ENCODE results near the gene DCANP1. TPM values are rescaled to one million over a fixed set of nuclear protein-coding genes. Genes with fewer than 3 reads are reported as not detected.

Gene DCANP1
- total and polyA plus RNA-seq, 10 of the 15 experiments (the other 5 are each of a cell fraction or from before 2014, with no cell fraction given), result 0.01 TPM; not detected in 9

DNA sequence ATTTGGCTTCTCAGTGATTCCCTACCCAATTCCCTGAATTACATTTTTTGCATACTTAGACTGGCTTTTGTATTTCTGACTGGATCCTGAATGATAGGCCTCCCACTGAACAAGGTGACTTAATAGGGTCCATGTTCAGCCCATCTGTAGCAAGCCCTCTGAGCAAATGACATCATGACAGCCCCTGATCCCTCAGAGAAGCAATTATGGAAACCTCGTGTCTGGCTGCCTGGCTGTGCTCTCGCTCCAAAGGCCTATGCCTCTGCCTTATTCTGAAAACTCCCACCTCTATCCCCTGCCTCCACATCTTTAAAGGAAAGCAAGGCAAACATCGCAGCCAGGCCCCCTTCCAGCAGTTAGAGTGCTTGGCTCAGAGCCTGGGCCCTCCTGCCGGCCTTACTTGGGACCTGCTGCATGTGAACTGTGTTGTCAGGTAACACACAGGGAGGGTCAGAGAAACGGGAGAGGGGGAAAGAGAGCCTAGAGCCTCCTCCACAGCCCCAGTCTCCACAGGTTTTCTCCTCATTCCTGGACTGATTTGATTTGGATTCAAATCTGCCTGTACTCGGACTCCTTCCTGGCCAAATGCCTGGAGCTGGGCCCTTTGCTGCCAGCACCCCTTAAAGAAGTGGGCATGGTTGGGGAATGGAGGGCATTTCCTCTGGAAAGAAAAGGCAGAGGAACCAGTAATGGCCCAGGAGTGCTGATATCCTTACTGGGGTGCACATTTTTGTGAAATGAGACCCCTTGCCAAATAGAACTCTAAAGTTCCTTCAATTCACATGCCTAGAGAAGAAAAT, 3.8 kb downstream of the DCANP1 start (continued):
- TF ChIP-seq KAT2A (conservative IDR thresholded peaks at IDR 0.05; ENCODE audit: control insufficient read depth, low read depth, low read length), result no peak
- no peak for TF ChIP-seq BMI1 (IDR thresholded peaks at IDR 0.05; ENCODE audit: borderline replicate concordance)

DNA sequence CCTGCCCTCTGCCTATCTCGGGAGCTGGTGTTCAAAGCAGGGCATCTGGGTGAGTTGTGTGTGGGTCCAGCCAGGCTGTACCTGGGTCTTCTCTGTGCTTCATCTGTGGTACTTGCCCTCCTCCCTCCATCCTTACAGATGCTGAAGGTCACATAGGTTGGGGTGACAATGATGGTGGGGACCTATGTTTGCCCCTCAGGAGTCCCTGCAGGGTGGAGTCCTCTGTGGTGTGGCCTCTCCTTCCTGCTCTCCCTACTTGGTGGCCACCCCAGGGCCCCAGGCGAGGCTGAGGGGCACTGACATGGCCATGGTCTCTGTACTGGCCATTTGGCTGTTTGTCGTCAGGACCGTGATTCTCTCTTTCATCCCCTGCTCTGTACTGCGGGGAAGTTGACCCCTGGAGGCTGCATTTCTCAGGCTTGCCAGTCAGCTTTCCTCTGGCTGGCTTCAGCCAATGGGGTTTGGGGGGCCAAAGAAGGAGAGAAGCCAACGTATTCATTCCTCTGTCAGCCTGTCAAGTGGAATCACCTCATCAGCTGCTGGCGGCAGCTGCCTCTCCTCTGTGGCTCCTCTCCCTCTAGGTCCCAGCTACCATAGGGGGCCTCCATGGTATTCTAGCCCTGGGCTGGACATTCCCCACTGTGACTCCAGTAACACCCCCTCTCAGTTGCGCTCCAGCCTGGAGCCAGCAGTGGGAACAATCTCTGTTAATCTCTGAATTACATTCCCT, 4.6 kb downstream of the DCANP1 start:
- Histone ChIP-seq H4K20me1 (ENCODE audit: control insufficient read depth, insufficient read depth) (no peaks in the 10 kb centered on the region), H3K4me3 (no peak overlapping the region), H3K9ac (ENCODE audit: control insufficient read depth, insufficient read depth, low read length) (no peak overlapping the region), H3K27me3 (replicated peaks in 1 of 2; ENCODE audit: control insufficient read depth in 2 of 2, insufficient read depth in 2 of 2, low read length in 1 of 2) (0 out of 4 replicates have a peak, but pooled peaks cover 0 to 1% of the 10 kb centered on the region in 2 experiments), H3K36me3 (ENCODE audit: control insufficient read depth in 2 of 2, insufficient read depth in 2 of 2, low read length in 1 of 2) (no peaks in the 10 kb centered on the region), H3K4me1 (ENCODE audit: control insufficient read depth, insufficient read depth, low read length) (peaks cover 15% of the 10 kb centered on the region), H3K4me2 (ENCODE audit: control insufficient read depth, insufficient read depth) (no peak overlapping the region), H3K9me3 (replicated peaks; ENCODE audit: control insufficient read depth, insufficient read depth, low read length) (no peaks in the 10 kb centered on the region; the same call in 2 of the 3 replicates), H3K79me2 (ENCODE audit: control insufficient read depth, insufficient read depth, low read length) (no peaks in the 10 kb centered on the region), H3K27ac (ENCODE audit: control insufficient read depth, insufficient read depth) (no peak overlapping the region), H2AFZ (ENCODE audit: control insufficient read depth, low read depth, low read length) (no peak overlapping the region)
- 36% methylated on average over 8 of the region's 8 CpGs for WGBS (ENCODE audit: insufficient coverage, insufficient replicate concordance, low lambda C conversion rate, missing lambda C conversion rate)
- no peak for TF ChIP-seq TBL1XR1 (IDR thresholded peaks at IDR 0.05; ENCODE audit: low read depth, low read length)
- FAIRE-seq (no peak), DNase-seq (ENCODE audit: low read depth, low spot score) (no peak), ATAC-seq (no peak)
- in situ Hi-C loops (cut with MboI) (no loop called here), intact Hi-C loops (cut with micrococcal nuclease; ENCODE audit: unreplicated experiment) (no loop called here)
- RAD21 ChIA-PET (ENCODE audit: unreplicated experiment), result no interaction called here
- POLR2A ChIA-PET, result interaction anchor here (1.0 kb wide), 1 partner anchor 49 kb away, joined by 3 read pairs; no protein-coding TSS in a partner anchor
- CTCF ChIA-PET, result interaction anchor here (1.0 kb wide), 1 partner anchor 124 kb away, joined by 4 read pairs; no protein-coding TSS in a partner anchor
- SMC1A ChIA-PET (ENCODE audit: uncharacterized antibody, unreplicated experiment), result no interaction called here
- BruUV-seq (replicated peaks), result no TSS peak

All from GM12878 (cell line).